Adrenal gland (tissue), 12 donors: ENCODE measurements around the gene TBL1XR1. TPM values are rescaled to one million over a fixed set of nuclear protein-coding genes. Genes with fewer than 3 reads are reported as not detected.

Source experiments
- DNase-seq, 7 donors: peaks; one replicate each; pipeline ENCODE4 v3.0.0-alpha.2; 2019 to 2020
- H3K27ac ChIP-seq, 5 donors: fragments of 200-600 bp; sonication (generic) in 4 of 5; 1 replicate in 3 of 5; 2 replicates in 2 of 5; pipeline versions ENCODE4 v1.5.1 to v1.8.0; 2016 to 2020; ENCODE audit warnings: mild to moderate bottlenecking in 1 of 5
- H3K27me3 ChIP-seq: fragments of 200-600 bp; 2 replicates; pipeline ENCODE4 v1.8.0; 2021
- H3K36me3 ChIP-seq, 2 donors: fragments of 200-600 bp; replicated peaks in 1 of 2; 1 replicate in 1 of 2; 2 replicates in 1 of 2; pipeline versions ENCODE4 v1.5.1 to v1.8.0; 2018 to 2022
- H3K4me1 ChIP-seq, 2 donors: fragments of 200-600 bp; replicated peaks in 1 of 2; 1 replicate in 1 of 2; 2 replicates in 1 of 2; pipeline versions ENCODE4 v1.5.1 to v1.8.0; 2018 to 2021
- H3K4me3 ChIP-seq, 4 donors: fragments of 200-600 bp; sonication (generic) in 3 of 4; one replicate each; pipeline ENCODE4 v1.5.1; 2016 to 2018
- H3K9me3 ChIP-seq, 3 donors: fragments of 200-600 bp; sonication (generic) in 1 of 3; replicated peaks in 1 of 3; 1 replicate in 2 of 3; 2 replicates in 1 of 3; pipeline versions ENCODE4 v1.5.1 to v1.8.0; 2016 to 2021
- POLR2A ChIP-seq, 2 donors: fragments of 450-650 bp; IDR thresholded peaks; one replicate each; pipeline ENCODE4 v1.6.1; 2017; ENCODE audit warnings: antibody characterized with exemption in 2 of 2, mild to moderate bottlenecking in 2 of 2, moderate library complexity in 1 of 2
- WGBS, 4 donors: extraction: QIAGEN DNeasy Blood & Tissue Kit in 2 of 4; methylation state at CpG; one replicate each; pipeline versions ENCODE4 v1.1.5 to v1.1.7; 2013 to 2017; 5-methylcytosine and 5-hydroxymethylcytosine counted together
- intact Hi-C, 2 donors: fragments of 100-400 bp; cut with DNase I; formaldehyde crosslinking; loops; one replicate each; pipeline versions ENCODE4 v1.14.1 to v1.15.0; 2022 to 2023
- polyA plus RNA-seq, 3 donors: library from polyadenylated mRNA; stranded (reverse); fragments of 200-250 nt in 2 of 3; fragments of 350-450 nt in 1 of 3; fragmentation: Illumina TruSeq in 1 of 3; extraction: RNeasy Lipid Tissue Mini Kit (QIAGEN cat#74804) in 1 of 3; gene quantifications; one replicate each; pipeline ENCODE4 v1.2.3, GENCODE V29; 2013 to 2014
- total RNA-seq, 9 donors: library from RNA; depleted of rRNA in 4 of 9; stranded (reverse); fragments of >200 nt in 4 of 9; fragments of 120-200 nt in 1 of 9; fragmentation: NEBNext Ultra II Directional in 1 of 9; extraction: Animal tissue kit (Norgen Biotek cat#: 25700) in 1 of 9; gene quantifications; one replicate each; pipeline versions ENCODE4 v1.1.0 to v1.2.4, GENCODE V29; 2013 to 2023
- TF ChIP-seq, protein P1 (sequence below), 6 experiments: fragments of 450-650 bp in 4 of 6; fragments of 200-600 bp in 2 of 6; sonication (generic) in 1 of 6; IDR thresholded peaks; 1 replicate in 5 of 6; 2 replicates in 1 of 6; pipeline versions ENCODE4 v1.5.1 to v1.8.0; 2016 to 2021; ENCODE audit warnings: antibody characterized with exemption in 6 of 6, mild to moderate bottlenecking in 2 of 6, moderate library complexity in 1 of 6
- donor health status: healthy with polysubstance abuse.
- donor health status: Bipolar disorder and iron deficiency.
- donor health status: DM: yes; HTN: yes; CAD: no.
- donor health status: DM: no; HTN: no; CAD: no.
- donor health status: DM: no; HTN: no; CAD: no.
- donor health status: DM: yes; HTN: yes; CAD: no.

The TBL1XR1 gene
- total and polyA plus RNA-seq, 12 donors = 17.5 to 258 (median 93.6) TPM

DNA sequence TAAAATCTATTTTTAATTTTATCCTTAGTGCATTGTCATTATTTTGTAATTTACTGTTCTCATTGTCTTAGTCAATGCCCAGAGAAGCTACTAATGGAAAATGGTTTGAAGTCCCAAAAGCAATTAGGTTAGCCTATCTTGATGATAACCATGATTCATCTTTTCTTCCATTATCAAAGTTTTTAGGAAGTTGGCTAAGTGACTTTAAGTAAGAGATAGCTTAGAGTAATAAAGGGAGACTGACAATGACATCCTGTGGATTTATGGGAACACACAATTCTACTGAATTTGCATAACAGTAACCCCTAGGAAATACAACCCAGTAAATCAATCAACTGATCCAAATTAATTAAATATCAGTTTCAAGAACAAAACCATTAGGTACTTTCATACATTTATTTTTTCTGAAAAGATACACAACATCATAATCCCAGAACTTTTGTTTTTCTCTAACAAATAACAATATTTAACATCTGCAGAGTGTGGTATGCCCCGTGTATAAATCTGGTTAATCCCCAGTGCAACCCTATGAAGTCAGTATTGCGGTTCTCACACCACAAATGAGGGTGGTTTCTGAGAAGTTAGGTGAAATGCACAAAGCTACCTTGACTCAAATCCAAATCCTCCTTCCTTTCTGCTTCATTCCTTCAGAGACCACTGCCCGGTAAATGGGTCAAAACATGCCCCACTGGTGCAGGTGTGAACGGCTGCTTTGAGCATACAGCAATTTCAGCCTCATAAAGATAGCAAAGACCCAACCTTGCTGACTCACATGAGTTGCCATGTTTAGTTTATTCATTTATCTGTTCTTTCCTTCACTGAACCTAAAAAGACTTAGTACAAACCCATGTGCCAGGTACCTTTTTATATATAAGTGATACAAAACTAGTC lies 202.1 kb downstream of the TBL1XR1 start:
- Histone ChIP-seq H3K9me3 (no peaks in the 10 kb centered on the region), H3K27me3 (no peaks in the 10 kb centered on the region), H3K4me1 (no peaks in the 10 kb centered on the region), H3K27ac (no peak overlapping the region), H3K4me3 (no peak overlapping the region), H3K36me3 (no peaks in the 10 kb centered on the region)
- TF ChIP-seq POLR2A (IDR thresholded peaks at IDR 0.05) = no peak
- TF ChIP-seq, protein P1, sequence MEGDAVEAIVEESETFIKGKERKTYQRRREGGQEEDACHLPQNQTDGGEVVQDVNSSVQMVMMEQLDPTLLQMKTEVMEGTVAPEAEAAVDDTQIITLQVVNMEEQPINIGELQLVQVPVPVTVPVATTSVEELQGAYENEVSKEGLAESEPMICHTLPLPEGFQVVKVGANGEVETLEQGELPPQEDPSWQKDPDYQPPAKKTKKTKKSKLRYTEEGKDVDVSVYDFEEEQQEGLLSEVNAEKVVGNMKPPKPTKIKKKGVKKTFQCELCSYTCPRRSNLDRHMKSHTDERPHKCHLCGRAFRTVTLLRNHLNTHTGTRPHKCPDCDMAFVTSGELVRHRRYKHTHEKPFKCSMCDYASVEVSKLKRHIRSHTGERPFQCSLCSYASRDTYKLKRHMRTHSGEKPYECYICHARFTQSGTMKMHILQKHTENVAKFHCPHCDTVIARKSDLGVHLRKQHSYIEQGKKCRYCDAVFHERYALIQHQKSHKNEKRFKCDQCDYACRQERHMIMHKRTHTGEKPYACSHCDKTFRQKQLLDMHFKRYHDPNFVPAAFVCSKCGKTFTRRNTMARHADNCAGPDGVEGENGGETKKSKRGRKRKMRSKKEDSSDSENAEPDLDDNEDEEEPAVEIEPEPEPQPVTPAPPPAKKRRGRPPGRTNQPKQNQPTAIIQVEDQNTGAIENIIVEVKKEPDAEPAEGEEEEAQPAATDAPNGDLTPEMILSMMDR (IDR thresholded peaks at IDR 0.05) = no peak
- no peak for DNase-seq
- intact Hi-C loops = no loop called here
- 90 to 95% (median 92%) methylated on average over 4 of the region's 4 CpGs for WGBS, 4 donors

DNA sequence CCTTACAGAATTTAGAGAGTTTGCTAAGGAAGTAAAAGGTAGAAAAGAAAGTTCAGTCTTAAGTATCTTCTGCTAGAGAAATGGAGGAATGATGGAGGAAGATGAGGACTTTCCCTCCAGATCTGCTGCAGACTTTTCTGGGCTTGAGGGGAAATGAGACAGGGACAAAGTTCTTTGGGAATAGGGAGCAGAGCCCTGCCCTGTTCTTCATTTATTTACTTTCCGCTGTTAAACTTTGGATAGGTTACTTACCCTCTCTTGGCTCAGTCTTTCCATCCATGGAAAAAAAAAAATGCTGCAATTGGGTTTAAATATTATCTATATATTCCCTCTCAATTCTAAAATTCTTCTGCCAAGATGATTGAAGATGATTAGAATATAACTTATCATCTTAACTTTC lies 202.9 kb downstream of the TBL1XR1 start:
- TF ChIP-seq, protein P1 (IDR thresholded peaks at IDR 0.05) = no peak
- no peak for TF ChIP-seq POLR2A (IDR thresholded peaks at IDR 0.05)

DNA sequence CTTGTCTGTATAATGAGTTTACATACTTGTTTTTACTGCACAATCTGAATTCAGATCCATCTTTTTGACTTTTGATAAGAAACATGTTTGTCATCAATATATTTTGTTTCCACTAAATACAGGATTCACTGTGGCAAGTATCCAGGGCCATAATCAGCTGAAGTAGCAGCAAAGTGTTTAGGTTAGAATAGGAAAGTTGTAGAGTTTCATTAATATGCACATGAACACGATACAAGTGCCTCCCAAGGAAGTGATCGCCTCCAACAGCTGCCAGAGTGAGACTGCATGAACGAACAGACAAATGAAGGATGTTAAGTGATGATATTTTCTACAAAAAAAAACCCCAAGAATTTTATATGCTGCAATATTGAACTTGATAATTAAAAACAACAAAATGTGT lies 204.3 kb downstream of the TBL1XR1 start:
- Histone ChIP-seq H3K27ac (no peak overlapping the region), H3K4me1 (no peaks in the 10 kb centered on the region)
- 79 to 88% (median 88%) methylated on average over 3 of the region's 3 CpGs for WGBS, 4 donors

More for the DNA sequence above, 202.9 kb downstream of the TBL1XR1 start:
- H3K9me3 ChIP-seq = no peaks in the 10 kb centered on the region
- no peaks in the 10 kb centered on the region for H3K4me1 ChIP-seq
- H3K27ac ChIP-seq = no peak overlapping the region
- no peaks in the 10 kb centered on the region for H3K36me3 ChIP-seq
- no peaks in the 10 kb centered on the region for H3K27me3 ChIP-seq
- WGBS, 4 donors = 89 to 97% (median 95%) methylated on average over 1 of the region's 1 CpG
- intact Hi-C loops = no loop called here
- no peak for DNase-seq
- H3K4me3 ChIP-seq = no peak overlapping the region

DNA sequence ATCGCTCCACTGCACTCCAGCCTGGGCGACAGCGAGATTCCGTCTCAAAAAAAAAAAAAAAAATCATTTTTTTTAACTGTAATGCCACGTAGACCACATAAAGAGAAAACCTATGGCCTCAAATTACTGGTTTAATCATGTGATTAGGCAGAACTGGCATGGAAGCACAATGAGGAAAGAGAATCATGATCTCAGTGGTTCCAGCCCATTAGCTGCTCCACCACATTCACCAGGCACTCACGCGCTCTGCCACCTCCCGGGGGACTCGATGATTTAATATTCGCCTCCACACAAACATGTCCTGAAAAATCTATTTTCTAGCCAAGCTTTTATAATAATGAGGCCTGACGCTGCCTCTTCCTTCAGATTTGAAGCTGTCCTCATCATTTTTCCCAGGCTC lies 204.7 kb downstream of the TBL1XR1 start:
- 93 to 95% (median 94%) methylated on average over 11 of the region's 11 CpGs for WGBS, 4 donors
- TF ChIP-seq, protein P1 (IDR thresholded peaks at IDR 0.05) = no peak
- TF ChIP-seq POLR2A (IDR thresholded peaks at IDR 0.05) = no peak

More for the DNA sequence above, 204.3 kb downstream of the TBL1XR1 start:
- TF ChIP-seq POLR2A (IDR thresholded peaks at IDR 0.05) = no peak
- TF ChIP-seq, protein P1 (IDR thresholded peaks at IDR 0.05) = no peak
- H3K27me3 ChIP-seq = no peaks in the 10 kb centered on the region
- intact Hi-C loops = no loop called here
- no peaks in the 10 kb centered on the region for H3K36me3 ChIP-seq
- H3K4me3 ChIP-seq = no peak overlapping the region
- H3K9me3 ChIP-seq = no peaks in the 10 kb centered on the region
- no peak for DNase-seq

More for the DNA sequence above, 204.7 kb downstream of the TBL1XR1 start:
- H3K27me3 ChIP-seq = no peaks in the 10 kb centered on the region
- no peak for DNase-seq
- H3K4me3 ChIP-seq = no peak overlapping the region
- H3K36me3 ChIP-seq = no peaks in the 10 kb centered on the region
- H3K9me3 ChIP-seq = no peaks in the 10 kb centered on the region
- no peak overlapping the region for H3K27ac ChIP-seq
- intact Hi-C loops = no loop called here
- no peaks in the 10 kb centered on the region for H3K4me1 ChIP-seq
